NCI-H2196 treated with DMSO at 0.1 percent for 48 hours (cell line): ENCODE results near the gene HTD2.
"Not testable (repeated sequence)": the region's sequence is repeated elsewhere in the genome, so short reads cannot be mapped to it uniquely, and the experiment has no call there.

Experiments used
- DNase-seq: peaks from one replicate; lab custom pipeline; 2025; ENCODE audit not compliant: unreplicated experiment; lab: John Stamatoyannopoulos, UW

The HTD2 gene

GRCh38 chr3:58331593-58332152, 25.4 kb downstream of the HTD2 start:
- no peak for DNase-seq

- no peak for DNase-seq
Observed at GRCh38 chr3:58332575-58333188, 26.4 kb downstream of the HTD2 start, which contains the start of gene PXK. Gene PXK, plus strand, starts transcription at chr3:58332892. Its CDS starts 97 bp downstream, at chr3:58332989.

GRCh38 chr3:58333206-58334012, 27.1 kb downstream of the HTD2 start:
- no peak for DNase-seq

- DNase-seq: no peak
Observed at GRCh38 chr3:58334013-58334321, 27.6 kb downstream of the HTD2 start.

GRCh38 chr3:58334506-58334884, 28.2 kb downstream of the HTD2 start:
- no peak for DNase-seq

- no peak for DNase-seq
Observed at GRCh38 chr3:58335652-58335947, 29.3 kb downstream of the HTD2 start.

- DNase-seq: no peak
Observed at GRCh38 chr3:58336135-58336882, 30.0 kb downstream of the HTD2 start.

- no peak for DNase-seq
Observed at GRCh38 chr3:58337190-58337589, 30.9 kb downstream of the HTD2 start.

GRCh38 chr3:58339146-58339545, 32.8 kb downstream of the HTD2 start:
- not testable (repeated sequence) for DNase-seq

GRCh38 chr3:58340594-58341244, 34.4 kb downstream of the HTD2 start:
- DNase-seq: no peak

- no peak for DNase-seq
Observed at GRCh38 chr3:58341376-58341775, 35.1 kb downstream of the HTD2 start.

GRCh38 chr3:58342676-58343075, 36.4 kb downstream of the HTD2 start:
- no peak for DNase-seq

GRCh38 chr3:58345457-58345856, 39.1 kb downstream of the HTD2 start:
- no peak for DNase-seq

- DNase-seq: no peak
Observed at GRCh38 chr3:58346368-58346767, 40.0 kb downstream of the HTD2 start.

GRCh38 chr3:58347984-58348383, 41.7 kb downstream of the HTD2 start:
- no peak for DNase-seq

GRCh38 chr3:58349792-58350626, 43.7 kb downstream of the HTD2 start:
- no peak for DNase-seq

- no peak for DNase-seq
Observed at GRCh38 chr3:58350627-58351013, 44.3 kb downstream of the HTD2 start.

GRCh38 chr3:58351920-58352319, 45.6 kb downstream of the HTD2 start:
- DNase-seq: no peak

- no peak for DNase-seq
Observed at GRCh38 chr3:58352626-58353025, 46.3 kb downstream of the HTD2 start.

GRCh38 chr3:58353722-58354553, 47.6 kb downstream of the HTD2 start:
- no peak for DNase-seq
